ENCODE data around the gene CCNL1. TPM values are rescaled to one million over a fixed set of nuclear protein-coding genes. Genes with fewer than 3 reads are reported as not detected.

CCNL1 gene
- total and polyA plus RNA-seq, 2 of the 8 experiments (the other 6 are each of a cell fraction or from before 2014, with no cell fraction given): 64.5 to 68.6 TPM

GRCh38 chr3:157142315-157142714 lies 17.6 kb downstream of the CCNL1 start:
- H4K5ac ChIP-seq (ENCODE audit: insufficient read length, low read depth, low read length): no peak overlapping the region
- H4K91ac ChIP-seq (replicated peaks; ENCODE audit: insufficient read length, low read length): no peak overlapping the region
- no peaks in the 10 kb centered on the region for H3K9me3 ChIP-seq (ENCODE audit: insufficient read depth in 2 of 2, low read depth in 1 of 2, low read length in 1 of 2)
- H3K9ac ChIP-seq (replicated peaks in 1 of 4; ENCODE audit: extremely low read depth in 1 of 4, low read depth in 3 of 4, low read length in 3 of 4): no peak overlapping the region
- ChIA-PET POLR2A (ENCODE audit: partially characterized antibody) (interaction anchor here (2.9 to 7.4 kb wide), 2 partner anchors 13 to 17 kb away, joined by 19 to 50 read pairs; partner anchors contain the start of gene CCNL1), CTCF (ENCODE audit: partially characterized antibody) (interaction anchor here (0.6 to 36.5 kb wide), 3 partner anchors 11 to 153 kb away, joined by 3 to 1014 read pairs (median 3); no protein-coding TSS in a partner anchor)
- no peak overlapping the region for H2AFZ ChIP-seq (ENCODE audit: low read length)
- H2BK120ac ChIP-seq (replicated peaks; ENCODE audit: low read depth, low read length): no peak overlapping the region
- no peak overlapping the region for H2BK15ac ChIP-seq (ENCODE audit: low read length)
- 89% methylated on average over 5 of the region's 5 CpGs; no CpG with 5 or more reads in 1 of the 2 experiments for WGBS, 2 experiments (ENCODE audit: extremely low coverage in 1 of 2, insufficient coverage in 1 of 2, insufficient read length in 1 of 2, insufficient replicate concordance in 2 of 2, low coverage in 1 of 2, low lambda C conversion rate in 2 of 2, missing lambda C conversion rate in 1 of 2)
- no peak overlapping the region for H2BK20ac ChIP-seq (ENCODE audit: low read length)
- no peak overlapping the region for H3K4ac ChIP-seq (replicated peaks; ENCODE audit: insufficient read length, low read depth, low read length)
- H2BK5ac ChIP-seq (ENCODE audit: low read depth, low read length): no peak overlapping the region
- no peak overlapping the region for H3K27ac ChIP-seq (ENCODE audit: low read depth, low read length)
- TF ChIP-seq POLR2AphosphoS5 (IDR thresholded peaks at IDR 0.05; ENCODE audit: low read depth, low read length) (no peak), CTCF (IDR thresholded peaks at IDR 0.05; ENCODE audit: control extremely low read depth in 1 of 3, insufficient read depth in 1 of 3, low read depth in 1 of 3, low read length in 3 of 3) (no peak), YY1 (IDR thresholded peaks at IDR 0.05; ENCODE audit: low read depth, low read length) (no peak)
- no peak overlapping the region for H4K8ac ChIP-seq (ENCODE audit: extremely low read depth, insufficient read depth, low read length)
- H3K79me2 ChIP-seq (ENCODE audit: control insufficient read depth in 1 of 2, insufficient read depth in 2 of 2, low read length in 2 of 2): no peaks in the 10 kb centered on the region
- H3K79me1 ChIP-seq (ENCODE audit: low read depth, low read length): no peaks in the 10 kb centered on the region
- no peak overlapping the region for H3K18ac ChIP-seq (ENCODE audit: extremely low read depth, low read length)
- no peak overlapping the region for H2AK5ac ChIP-seq (ENCODE audit: low read depth, low read length)
- H3K4me1 ChIP-seq (replicated peaks in 1 of 4; ENCODE audit: control insufficient read depth in 3 of 4, insufficient read depth in 4 of 4, low read length in 3 of 4): no peaks in the 10 kb centered on the region
- no peaks in the 10 kb centered on the region for H3K23me2 ChIP-seq (ENCODE audit: low read depth, low read length)
- no peak overlapping the region for H3K23ac ChIP-seq (ENCODE audit: insufficient read length)
- no peak for FAIRE-seq
- DNase-seq (ENCODE audit: low read depth in 1 of 2, low spot score in 2 of 2): no peak
- H3K56ac ChIP-seq (replicated peaks; ENCODE audit: insufficient read length, low read depth, low read length): no peak overlapping the region
- H3K4me3 ChIP-seq (ENCODE audit: extremely low read depth in 1 of 4, insufficient read depth in 2 of 4, low read depth in 3 of 4, low read length in 4 of 4): no peak overlapping the region
- H3K36me3 ChIP-seq (ENCODE audit: control insufficient read depth in 2 of 4, insufficient read depth in 4 of 4, low read length in 3 of 4): peaks cover 0 to 29% (median 12%) of the 10 kb centered on the region in 4 experiments; a peak in 6 of 8 replicates
- H3K4me2 ChIP-seq (ENCODE audit: insufficient read depth in 1 of 2, low read depth in 2 of 2, low read length in 2 of 2): no peak overlapping the region
- no peak overlapping the region for H3K14ac ChIP-seq (ENCODE audit: insufficient read length)
- no peak overlapping the region for H2BK12ac ChIP-seq (ENCODE audit: low read depth, low read length)
- peaks cover 0 to 1% of the 10 kb centered on the region in 2 experiments for H4K20me1 ChIP-seq (replicated peaks in 1 of 2; ENCODE audit: control insufficient read depth in 1 of 2, insufficient read depth in 2 of 2, low read length in 2 of 2)
- no peaks in the 10 kb centered on the region for H3K27me3 ChIP-seq (replicated peaks in 1 of 4; ENCODE audit: control insufficient read depth in 3 of 4, extremely low read depth in 1 of 4, insufficient read depth in 3 of 4, low read length in 3 of 4)
